Inferior parietal cortex (tissue), 1 donor: Measurements from ENCODE around the gene CCRL2.
"Not testable (repeated sequence)": the region's sequence is repeated elsewhere in the genome, so short reads cannot be mapped to it uniquely, and the experiment has no call there.

Experiments used
- DNase-seq: peaks from one replicate; pipeline ENCODE4 v3.0.0-alpha.2; 2016; ENCODE audit errors: extremely low spot score

CCRL2 gene

GRCh38 chr3:46429250-46429649 is 22.2 kb downstream of the CCRL2 start:
- DNase-seq = no peak

DNA sequence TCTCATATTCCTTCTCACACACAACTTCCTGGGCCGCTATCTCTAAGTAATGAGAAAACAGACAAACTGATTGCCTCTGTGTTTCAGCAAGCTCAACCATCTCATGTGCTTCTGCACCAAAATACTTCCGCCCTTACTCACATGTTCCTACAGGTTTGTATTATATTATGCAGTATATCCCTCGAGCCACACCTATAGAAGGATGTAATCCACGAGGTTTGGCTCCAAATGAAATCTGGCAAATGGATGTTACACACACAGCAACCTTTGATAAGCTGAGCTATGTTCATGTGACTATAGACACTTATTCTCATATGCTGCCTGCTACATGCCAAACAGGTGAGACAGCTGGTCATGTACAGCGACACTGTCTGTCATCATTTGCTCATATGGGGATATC is 22.6 kb downstream of the CCRL2 start:
- no peak for DNase-seq

GRCh38 chr3:46430879-46431278 is 23.8 kb downstream of the CCRL2 start:
- DNase-seq = not testable (repeated sequence)

DNA sequence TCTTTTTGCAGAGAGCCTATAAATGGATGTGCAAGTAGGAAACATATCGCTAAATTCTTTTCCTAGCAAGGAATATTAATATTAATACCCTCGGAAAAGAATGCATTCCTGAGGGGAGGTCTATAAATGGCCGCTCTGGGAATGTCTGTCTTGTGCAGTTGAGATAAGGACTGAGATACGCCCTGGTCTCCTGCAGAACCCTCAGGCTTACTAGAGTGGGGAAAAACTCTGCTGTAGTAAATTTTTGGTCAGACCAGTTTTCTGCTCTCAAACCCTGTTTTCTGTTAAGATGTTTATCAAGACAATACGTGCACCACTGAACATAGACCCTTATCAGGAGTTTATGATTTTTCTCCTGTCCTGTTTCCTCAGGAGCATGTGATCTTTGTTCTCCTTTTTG is 24.8 kb downstream of the CCRL2 start:
- not testable (repeated sequence) for DNase-seq

DNA sequence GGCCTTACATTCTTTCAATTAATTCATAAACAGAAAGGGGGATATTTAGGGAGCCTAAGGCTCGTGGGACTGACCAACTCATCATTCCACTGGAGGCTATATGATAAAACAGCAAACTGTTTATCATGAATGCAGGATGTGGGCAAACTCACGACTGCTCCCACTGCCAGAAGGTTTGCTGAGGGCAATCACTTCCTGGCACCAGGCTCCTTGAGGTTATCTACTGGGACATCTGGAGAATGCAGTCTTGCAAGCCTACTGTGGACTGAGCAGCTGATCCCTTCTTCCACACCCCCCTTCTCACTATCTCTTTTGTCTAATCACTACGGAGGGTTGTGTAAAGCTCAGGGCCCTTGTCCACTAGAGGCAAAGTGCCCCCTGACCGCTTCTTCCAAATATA is 26.1 kb downstream of the CCRL2 start:
- DNase-seq = not testable (repeated sequence)

DNA sequence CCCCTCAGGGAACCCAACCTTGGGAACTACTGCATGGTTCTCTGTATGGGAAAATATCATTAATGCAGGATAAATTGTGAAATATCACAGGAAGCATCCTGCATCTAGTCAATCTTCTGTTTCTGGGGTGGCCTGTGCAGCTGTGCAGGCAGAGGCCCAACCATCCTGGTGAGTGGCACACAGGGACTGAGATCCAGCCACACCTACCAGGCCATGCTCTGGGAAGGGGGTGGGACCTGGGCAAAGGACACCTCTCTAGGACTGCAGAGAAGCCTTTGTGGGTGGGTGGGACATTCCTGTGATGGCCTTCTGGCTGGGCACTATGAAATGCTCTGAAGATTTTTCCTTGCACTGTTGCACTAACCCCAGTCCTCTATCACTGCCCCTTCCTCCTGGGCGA is 26.8 kb downstream of the CCRL2 start:
- no peak for DNase-seq

DNA sequence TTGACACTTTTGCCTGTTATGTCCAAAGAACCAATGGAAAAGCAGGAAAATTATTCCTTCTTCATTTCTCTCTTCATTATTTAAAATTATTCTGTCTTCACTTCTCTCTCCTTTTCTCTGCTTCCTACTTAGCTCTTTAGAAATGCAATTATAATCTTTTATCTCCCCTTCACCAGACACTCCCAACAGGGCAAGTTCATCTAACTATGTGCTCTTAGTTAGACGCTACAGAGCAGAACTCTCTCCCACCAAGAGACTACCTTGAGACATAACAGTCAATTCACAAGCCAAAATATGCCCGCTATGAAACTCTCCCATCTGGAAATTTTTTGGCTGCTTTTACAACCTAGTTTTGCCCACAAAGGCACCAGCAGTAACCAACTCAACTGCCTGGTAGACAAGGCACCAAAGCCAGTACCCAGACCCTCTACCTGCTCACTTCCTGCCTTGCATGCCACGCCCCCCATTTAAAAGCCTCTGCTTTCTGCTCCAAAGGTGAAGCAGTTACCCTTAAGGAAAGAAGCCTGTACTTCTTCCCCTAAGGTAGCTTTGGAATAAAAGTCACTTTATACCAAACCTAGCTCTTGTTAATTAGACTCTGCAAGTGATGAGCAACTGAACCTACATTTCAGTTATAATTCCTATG is 28.1 kb downstream of the CCRL2 start:
- DNase-seq = no peak

GRCh38 chr3:46438831-46439230 is 31.8 kb downstream of the CCRL2 start:
- DNase-seq = no peak

- no peak for DNase-seq
Measured at GRCh38 chr3:46440531-46441294, 33.7 kb downstream of the CCRL2 start.

GRCh38 chr3:46442576-46443530 is 35.8 kb downstream of the CCRL2 start:
- DNase-seq = no peak

DNA sequence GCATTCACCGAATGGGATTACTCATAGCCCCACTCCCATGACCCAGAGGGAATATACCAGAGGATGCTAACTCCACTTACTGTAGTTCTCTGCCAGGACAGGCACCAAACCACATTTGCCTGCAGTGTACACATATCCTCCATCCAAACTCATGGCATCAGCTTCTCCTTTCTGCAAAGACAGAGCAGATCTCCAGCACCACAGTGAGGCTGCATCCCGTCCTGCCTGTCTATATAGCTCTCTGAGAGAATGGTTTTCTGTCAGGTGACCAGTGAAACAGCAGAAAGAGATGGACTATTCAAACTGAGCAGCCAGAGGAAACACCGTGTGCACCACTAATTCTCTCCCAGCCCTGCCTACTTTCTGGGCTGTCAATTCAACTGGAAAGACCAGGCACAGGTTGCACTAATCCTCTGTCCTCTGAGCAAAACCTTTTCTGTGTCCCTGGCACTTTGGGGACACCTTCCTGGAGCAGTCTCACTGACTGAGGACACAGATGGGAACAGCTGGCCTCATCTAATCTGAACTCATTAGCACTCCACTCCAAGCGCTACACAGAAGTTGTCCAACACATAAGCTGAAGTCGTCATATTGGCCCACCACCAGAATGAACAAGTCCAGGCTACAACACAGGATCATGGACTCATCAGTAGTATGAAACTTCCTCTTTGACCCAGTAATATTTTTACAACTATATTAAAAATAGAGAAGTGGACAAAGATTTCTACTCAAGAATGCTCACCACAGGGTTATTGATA is 40.3 kb downstream of the CCRL2 start:
- no peak for DNase-seq

DNA sequence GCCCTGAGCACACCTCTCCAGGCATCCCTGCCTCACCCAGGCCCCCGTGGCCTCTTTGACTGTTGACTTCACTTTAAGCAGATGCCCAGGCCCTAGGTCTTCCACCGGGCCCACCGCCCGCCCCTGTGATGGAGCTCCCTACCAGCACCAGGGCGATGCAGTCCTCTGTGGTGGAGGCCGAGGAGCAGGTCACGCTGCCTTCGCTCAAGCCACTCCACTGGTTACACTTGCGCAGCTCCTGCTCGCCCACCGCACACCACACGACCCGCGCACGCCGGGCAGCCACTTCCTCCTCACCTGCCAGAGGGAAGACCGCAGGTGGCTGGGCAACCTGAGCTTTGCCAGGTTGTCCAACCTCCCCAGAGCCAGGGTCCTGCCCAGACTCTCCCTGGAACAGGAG is 41.7 kb downstream of the CCRL2 start:
- no peak for DNase-seq

DNA sequence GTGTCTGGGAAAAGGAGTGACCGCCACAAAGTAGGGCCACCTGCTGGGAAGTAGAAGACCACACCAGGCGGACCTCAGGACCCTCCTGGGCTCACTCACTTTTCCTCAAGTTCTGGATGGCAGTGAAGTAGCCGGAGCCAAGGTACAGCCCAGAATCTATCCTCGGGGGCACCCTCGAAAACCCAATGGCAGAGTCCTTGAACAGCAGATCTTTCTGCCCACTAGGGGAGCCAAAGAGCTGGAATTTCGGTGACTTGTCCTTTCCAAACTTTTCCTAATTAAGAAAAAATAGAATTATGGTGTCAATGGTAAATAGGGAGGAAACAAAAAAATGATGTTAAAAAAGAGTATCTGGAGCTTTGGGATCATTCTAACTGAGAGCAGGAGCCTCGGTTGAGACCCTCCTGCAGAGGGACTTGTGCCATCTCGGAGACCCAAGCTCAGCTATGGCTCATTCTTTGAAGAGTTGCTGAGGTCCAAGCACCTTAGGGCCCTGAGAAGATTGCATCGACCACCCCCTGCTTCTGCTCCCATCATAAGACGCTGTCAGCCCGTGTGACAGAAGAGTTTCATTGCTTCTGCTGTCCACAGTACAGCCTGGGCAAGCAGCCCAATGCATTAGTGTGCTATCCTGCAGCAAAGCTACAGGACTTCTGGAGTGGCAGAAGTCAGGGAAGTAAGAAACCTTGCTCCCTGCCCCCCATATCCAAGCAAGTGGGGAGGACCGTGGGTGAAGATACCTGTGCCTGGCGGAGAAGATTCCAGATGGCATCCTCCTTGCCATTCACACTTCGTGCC is 42.9 kb downstream of the CCRL2 start:
- DNase-seq = no peak

- no peak for DNase-seq
Measured at GRCh38 chr3:46453526-46454208, 46.6 kb downstream of the CCRL2 start.

DNA sequence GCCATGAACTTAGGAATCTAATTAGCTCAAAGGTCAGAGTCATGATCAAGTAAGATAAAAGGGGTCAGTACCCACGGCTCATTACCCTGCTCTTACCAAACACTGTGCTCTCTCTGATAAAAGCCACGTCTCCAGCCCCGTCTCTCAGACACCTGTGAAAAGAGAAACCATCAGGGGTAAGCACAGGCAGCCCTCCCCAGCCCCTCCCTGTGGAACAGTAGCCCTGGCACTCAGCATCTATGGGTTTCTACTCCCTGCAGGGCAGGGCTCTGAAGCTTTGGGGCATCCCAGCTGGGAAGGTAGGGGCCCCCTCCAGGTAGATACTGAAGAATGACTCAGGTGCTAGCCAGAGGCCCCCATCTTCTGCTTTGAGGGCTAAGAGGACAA is 47.1 kb downstream of the CCRL2 start:
- DNase-seq = no peak

GRCh38 chr3:46454606-46455005 is 47.5 kb downstream of the CCRL2 start:
- no peak for DNase-seq

- DNase-seq = no peak
Measured at GRCh38 chr3:46455231-46456115, 48.4 kb downstream of the CCRL2 start.

GRCh38 chr3:46456118-46456517 is 49.1 kb downstream of the CCRL2 start:
- no peak for DNase-seq
